ENCODE measurements around the gene ALG13.
A peak's percentile ranks its signal among the peaks of the same experiment; 100 is the strongest.
"Not testable (repeated sequence)": the region's sequence is repeated elsewhere in the genome, so short reads cannot be mapped to it uniquely, and the experiment has no call there.

The ALG13 gene

DNA sequence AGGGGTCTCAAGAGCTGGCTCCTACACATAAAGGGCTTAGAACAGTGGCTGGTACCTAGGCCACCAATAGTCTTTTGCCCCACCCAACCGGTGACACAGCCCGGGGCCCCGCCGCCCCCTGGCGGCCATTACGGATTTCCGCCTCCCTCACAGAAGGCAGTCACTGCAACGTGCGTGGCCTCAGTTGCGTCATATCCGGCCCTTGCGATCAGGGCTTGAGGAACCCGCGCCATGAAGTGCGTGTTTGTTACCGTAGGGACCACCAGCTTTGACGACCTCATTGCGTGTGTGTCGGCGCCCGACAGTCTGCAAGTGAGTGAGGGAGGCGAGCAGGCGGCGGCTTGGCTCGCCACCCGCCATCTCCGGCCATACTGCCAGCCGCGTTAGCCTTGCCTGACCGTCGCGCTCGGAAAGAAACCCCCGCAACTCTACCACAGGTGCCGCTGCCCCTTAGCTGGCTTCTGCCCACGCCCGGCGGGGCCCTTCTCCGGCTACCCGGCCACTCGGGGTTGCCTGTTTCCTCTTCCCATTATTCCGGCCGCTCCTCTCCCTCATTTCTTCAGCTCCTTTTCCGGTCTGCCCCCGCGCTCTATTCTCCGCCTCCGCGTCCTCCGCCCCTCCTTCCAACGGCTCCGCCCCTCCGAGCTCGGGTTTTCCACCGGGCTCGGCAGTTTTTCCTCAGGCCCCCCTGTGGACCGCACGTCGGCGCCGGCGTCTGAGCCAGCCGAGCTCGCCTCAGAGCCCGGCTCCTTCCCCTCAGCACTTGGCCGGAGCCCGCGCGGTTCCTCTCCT, at the start of gene ALG13:
TSS of gene ALG13 (plus strand) at position 183 of the 792 bp plus-strand sequence. CDS start at position 232, 49 bp downstream.
- peaks cover 11% of the 10 kb centered on the region for H3K36me3 Mint-ChIP-seq
- peaks cover 7% of the 10 kb centered on the region for H3K4me1 Mint-ChIP-seq
- peak within 1 kb of the TSS; percentile 91 for H3K4me3 Mint-ChIP-seq
- no peaks in the 10 kb centered on the region for H3K9me3 Mint-ChIP-seq
- H3K27ac Mint-ChIP-seq, result peak within 1 kb of the TSS; percentile 99
- DNase-seq (ENCODE audit: low spot score in 2 of 2), result peak; percentile 79 to 85
- no peaks in the 10 kb centered on the region for H3K27me3 Mint-ChIP-seq
- ATAC-seq (ENCODE audit: low read depth), result peak; percentile 93

DNA sequence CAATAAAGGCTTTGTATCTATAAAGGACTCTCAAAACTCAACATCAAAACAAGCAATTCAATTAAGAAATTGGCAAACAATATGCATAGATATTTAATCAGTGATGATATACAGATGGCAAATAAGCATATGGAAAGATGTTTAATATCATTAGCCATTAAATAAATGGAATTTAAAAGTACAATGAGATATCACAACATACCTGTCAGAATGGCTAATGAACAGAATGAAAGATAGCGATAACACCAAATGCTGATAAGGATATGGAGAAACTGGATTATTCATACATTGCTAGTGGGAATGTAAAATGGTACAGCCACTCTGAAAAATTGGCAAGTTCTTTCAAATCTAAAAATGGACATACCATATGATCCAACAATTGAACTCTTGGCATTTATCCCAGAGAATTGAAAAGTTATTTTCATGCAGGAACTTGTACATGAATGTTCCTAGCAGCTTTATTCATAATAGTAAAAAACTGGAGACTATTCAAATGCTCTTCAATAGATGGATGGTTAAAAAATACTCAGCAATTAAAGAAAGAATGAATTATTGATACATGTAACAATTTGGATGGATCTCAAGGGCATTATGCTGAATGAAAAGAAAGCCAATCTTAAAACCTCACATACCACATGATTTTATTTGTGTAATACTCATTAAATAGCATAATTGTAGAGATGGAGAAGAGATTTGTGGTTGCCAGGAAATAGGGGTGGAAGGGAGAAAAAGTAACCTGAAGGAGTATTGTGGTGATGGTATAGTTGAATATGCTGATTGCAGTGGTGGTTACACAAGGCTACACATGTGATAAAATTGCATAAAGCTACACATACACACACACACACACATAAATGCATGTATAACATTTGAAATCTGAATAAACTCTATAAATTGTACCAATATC, 45.9 kb upstream of the ALG13 start:
- no peaks in the 10 kb centered on the region for H3K36me3 Mint-ChIP-seq
- no peaks in the 10 kb centered on the region for H3K9me3 Mint-ChIP-seq
- no peak for DNase-seq (ENCODE audit: low spot score in 2 of 2)
- H3K27me3 Mint-ChIP-seq, result peaks cover 3% of the 10 kb centered on the region
- no peak overlapping the region for H3K4me3 Mint-ChIP-seq
- no peaks in the 10 kb centered on the region for H3K4me1 Mint-ChIP-seq
- ATAC-seq (ENCODE audit: low read depth), result no peak
- H3K27ac Mint-ChIP-seq, result no peak overlapping the region

DNA sequence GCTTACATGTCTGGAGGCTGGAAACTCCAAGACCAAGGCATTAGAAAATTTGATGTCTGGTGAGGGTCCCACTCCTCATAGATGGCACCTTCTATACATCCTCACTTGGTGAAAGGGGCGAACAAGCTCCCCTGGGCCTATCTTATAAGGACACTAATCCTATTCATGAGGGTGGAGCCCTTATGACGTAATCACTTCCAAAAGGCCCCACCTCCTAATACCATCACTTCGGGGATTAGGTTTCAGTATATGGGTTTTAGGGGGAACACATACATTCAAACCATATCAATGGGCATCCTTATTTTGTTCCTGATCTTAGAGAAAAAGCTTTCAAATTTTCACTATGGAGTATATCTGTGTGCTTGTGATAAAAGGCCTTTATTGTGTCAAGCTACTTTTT, 39.0 kb upstream of the ALG13 start:
- Mint-ChIP-seq H3K4me3 (no peak overlapping the region), H3K27me3 (peaks cover 2% of the 10 kb centered on the region), H3K9me3 (no peaks in the 10 kb centered on the region), H3K27ac (no peak overlapping the region), H3K4me1 (no peaks in the 10 kb centered on the region), H3K36me3 (no peaks in the 10 kb centered on the region)
- no peak for DNase-seq (ENCODE audit: low spot score in 2 of 2)
- no peak for ATAC-seq (ENCODE audit: low read depth)

DNA sequence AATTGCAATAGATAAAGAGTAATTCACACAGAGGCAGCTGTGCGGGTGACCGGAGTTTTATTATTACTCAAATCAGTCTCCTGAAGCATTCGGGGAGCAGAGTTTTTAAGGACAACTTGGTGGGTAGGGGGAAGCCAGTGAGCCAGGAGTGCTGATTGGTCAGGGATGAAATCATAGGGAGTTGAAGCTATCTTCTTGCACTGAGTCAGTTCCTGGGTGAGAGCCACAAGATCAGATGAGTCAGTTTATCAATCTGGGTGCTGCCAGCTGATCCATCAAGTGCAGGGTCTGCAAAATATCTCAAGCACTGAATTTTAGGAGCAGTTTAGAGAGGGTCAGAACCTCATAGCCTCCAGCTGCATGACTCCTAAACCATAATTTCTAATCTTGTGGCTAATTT, 35.8 kb upstream of the ALG13 start:
- not testable (repeated sequence) for H3K36me3 Mint-ChIP-seq; H3K27ac Mint-ChIP-seq; H3K4me1 Mint-ChIP-seq; ATAC-seq (ENCODE audit: low read depth); H3K9me3 Mint-ChIP-seq; DNase-seq (ENCODE audit: low spot score in 2 of 2); H3K4me3 Mint-ChIP-seq; H3K27me3 Mint-ChIP-seq

DNA sequence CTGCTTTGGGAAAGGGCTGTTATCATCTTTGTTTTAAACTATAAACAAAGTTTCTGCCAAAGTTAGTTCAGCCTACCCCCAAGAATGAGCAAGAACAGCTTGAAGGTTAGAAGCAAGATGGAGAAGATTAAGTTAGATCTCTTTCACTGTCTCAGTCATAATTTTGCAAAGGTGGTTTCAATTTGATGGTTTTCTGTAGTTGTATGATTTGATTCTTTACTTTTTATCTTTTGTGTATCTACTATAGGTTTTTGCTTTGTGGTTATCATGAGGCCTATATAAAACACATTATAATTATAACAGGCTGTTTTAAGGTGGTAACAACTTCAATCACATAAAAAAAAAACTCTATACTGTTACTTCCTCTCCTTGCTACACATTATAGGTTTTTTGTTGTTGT, 35.4 kb upstream of the ALG13 start:
- Mint-ChIP-seq H3K27me3 (no peaks in the 10 kb centered on the region), H3K4me1 (no peaks in the 10 kb centered on the region), H3K9me3 (no peaks in the 10 kb centered on the region), H3K36me3 (peaks cover 3% of the 10 kb centered on the region), H3K4me3 (no peak overlapping the region), H3K27ac (no peak overlapping the region)
- ATAC-seq (ENCODE audit: low read depth) (no peak), DNase-seq (ENCODE audit: low spot score in 2 of 2) (no peak)

DNA sequence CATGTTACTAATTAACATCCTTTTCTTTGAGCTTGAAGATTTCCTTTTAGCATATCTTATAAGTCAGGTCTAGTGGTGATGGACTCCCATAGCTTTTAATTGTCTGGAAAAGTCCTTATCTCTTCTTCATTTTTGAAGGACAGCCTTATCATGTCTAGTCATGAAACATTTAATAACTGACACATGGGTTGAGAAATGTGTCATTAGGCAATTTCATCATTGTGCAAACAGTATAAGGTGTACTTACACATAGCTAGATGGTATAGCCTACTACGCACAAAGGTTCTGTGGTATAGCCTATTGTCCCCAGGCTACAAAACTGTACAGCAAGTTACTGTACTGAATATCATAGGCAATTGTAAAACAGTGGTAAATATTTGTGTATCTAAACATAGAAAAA, 34.5 kb upstream of the ALG13 start:
- DNase-seq (ENCODE audit: low spot score in 2 of 2) (no peak), ATAC-seq (ENCODE audit: low read depth) (no peak)
- Mint-ChIP-seq H3K27me3 (no peaks in the 10 kb centered on the region), H3K4me1 (no peaks in the 10 kb centered on the region), H3K36me3 (peaks cover 3% of the 10 kb centered on the region), H3K9me3 (no peaks in the 10 kb centered on the region), H3K27ac (no peak overlapping the region), H3K4me3 (no peak overlapping the region)

DNA sequence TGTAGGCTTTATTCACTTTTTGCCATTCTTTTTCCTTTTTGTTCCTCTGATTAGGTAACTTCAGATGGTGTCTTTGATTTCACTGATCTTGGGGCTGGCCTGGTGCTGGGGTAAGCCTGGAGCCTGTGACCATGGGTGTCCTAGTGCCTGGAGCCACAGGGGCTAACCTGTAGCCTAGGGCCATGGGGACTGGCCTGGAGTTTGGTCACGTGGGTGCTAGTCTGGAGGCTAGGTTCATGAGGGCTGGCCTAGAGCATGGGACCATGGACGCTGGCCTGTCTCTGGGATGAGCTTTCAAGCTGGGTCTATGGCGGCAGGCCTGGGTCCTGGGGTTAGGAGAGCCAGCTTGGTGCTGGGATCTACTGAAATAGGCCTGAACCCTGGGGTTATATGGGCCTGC, 32.2 kb upstream of the ALG13 start:
- Mint-ChIP-seq H3K27ac (no peak overlapping the region), H3K4me3 (no peak overlapping the region), H3K4me1 (no peaks in the 10 kb centered on the region), H3K36me3 (peaks cover 3% of the 10 kb centered on the region), H3K9me3 (no peaks in the 10 kb centered on the region), H3K27me3 (no peaks in the 10 kb centered on the region)
- ATAC-seq (ENCODE audit: low read depth) (no peak), DNase-seq (ENCODE audit: low spot score in 2 of 2) (no peak)

DNA sequence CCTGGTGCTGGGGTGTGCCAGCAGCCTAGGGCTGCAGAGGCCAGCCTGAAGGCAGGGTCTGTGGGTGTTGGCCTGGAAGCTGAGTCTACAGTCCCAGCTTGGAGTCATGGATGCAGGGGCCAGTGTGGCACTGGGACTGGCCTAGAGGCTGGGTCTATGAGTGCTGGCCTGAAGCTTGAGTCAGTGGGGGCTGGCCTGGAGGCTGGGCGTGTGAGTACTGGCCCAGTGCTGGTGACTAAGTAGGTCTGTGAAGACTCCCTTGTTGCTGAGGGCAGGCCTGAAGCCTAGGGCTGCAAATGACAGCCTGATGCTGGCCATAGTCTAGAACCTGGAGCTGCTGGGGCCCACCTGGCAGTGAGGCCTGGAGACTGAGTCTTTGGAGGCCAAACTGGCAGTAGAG, 31.3 kb upstream of the ALG13 start:
- H3K27me3 Mint-ChIP-seq, result no peaks in the 10 kb centered on the region

DNA sequence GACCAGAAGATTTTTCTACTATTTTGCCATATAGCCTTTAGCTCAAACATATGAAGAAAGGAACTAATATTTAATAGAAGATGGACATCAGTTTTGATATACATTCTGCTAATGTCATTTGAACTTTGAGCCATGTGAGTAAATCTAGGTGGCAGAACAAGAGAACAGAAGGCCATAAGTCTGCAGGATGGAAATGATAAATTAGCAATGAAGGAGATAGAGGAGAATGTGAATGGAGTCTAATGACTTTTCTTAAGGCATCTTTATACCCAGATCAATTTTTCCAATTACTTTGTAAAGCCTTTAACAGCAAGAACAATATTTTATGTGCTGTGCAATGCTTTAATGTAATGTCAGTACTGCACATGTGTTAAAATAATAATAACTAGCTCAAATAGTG, 30.1 kb upstream of the ALG13 start:
- Mint-ChIP-seq H3K27ac (no peak overlapping the region), H3K36me3 (peaks cover 3% of the 10 kb centered on the region), H3K4me3 (no peak overlapping the region), H3K27me3 (no peaks in the 10 kb centered on the region), H3K9me3 (no peaks in the 10 kb centered on the region), H3K4me1 (no peaks in the 10 kb centered on the region)
- no peak for DNase-seq (ENCODE audit: low spot score in 2 of 2)
- no peak for ATAC-seq (ENCODE audit: low read depth)

More for the DNA sequence above, 31.3 kb upstream of the ALG13 start:
- Mint-ChIP-seq H3K4me1 (no peaks in the 10 kb centered on the region), H3K27ac (no peak overlapping the region), H3K4me3 (no peak overlapping the region), H3K9me3 (no peaks in the 10 kb centered on the region), H3K36me3 (peaks cover 3% of the 10 kb centered on the region)
- DNase-seq (ENCODE audit: low spot score in 2 of 2) (no peak), ATAC-seq (ENCODE audit: low read depth) (no peak)

DNA sequence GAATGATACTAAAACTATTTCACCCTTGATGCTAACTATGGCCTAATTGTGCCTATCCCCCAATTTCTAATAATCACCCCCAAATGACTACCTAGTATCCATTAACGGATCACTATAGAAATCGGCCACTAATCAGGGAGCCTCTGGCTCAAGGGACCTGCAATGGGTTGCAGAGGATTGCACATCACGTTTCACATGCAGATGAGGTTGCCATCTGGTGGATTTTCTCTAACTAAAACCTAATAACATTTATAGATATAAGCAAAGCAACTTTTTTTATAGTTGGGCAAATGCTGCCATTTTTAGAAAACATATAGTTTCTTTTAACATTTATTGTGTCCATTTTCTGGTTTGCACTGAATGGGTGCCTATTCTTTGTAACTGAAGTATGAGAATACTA, 28.3 kb upstream of the ALG13 start:
- no peaks in the 10 kb centered on the region for H3K27me3 Mint-ChIP-seq
- H3K27ac Mint-ChIP-seq, result no peak overlapping the region

DNA sequence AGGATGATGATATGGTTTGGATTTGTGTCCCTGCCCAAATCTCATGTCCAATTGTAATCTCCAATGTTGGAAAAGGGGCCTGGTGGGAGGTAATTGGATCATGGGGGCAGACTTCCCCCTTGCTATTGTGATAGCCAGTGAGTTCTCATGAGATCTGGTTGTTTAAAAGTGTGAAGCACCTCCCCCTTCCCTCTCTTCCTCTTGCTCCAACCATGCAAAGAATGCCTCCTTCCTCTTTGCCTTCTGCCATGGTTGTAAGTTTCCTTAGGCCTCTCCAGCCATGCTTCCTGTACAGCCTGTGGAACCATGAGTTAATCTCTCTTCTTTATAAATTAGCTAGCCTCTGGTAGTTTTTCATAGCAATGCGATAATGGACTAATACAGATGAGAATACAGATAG, 19.7 kb upstream of the ALG13 start:
- no peak overlapping the region for H3K4me3 Mint-ChIP-seq
- peaks cover 8% of the 10 kb centered on the region for H3K4me1 Mint-ChIP-seq
- no peak overlapping the region for H3K27ac Mint-ChIP-seq

More for the DNA sequence above, 28.3 kb upstream of the ALG13 start:
- Mint-ChIP-seq H3K36me3 (peaks cover 3% of the 10 kb centered on the region), H3K9me3 (no peaks in the 10 kb centered on the region), H3K4me3 (no peak overlapping the region), H3K4me1 (no peaks in the 10 kb centered on the region)
- DNase-seq (ENCODE audit: low spot score in 2 of 2) (no peak), ATAC-seq (ENCODE audit: low read depth) (no peak)

DNA sequence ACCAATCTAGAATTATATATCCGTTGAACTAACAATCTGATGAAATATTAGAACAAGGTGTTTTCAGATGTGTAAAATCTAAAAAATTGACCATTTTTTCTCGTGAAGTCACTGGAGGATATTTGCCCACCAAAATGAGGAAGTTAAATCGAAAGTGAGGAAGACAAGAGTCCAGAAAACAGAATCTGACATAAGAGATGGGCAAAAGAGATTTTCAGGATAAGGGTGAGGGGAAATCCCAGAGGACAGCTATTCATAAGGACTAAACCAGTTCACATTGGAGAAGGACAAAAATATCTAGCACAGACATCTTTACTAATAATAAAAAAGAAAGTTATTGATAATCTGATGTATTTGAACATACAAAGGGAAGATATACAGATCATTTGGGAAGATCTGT, 18.7 kb upstream of the ALG13 start:
- Mint-ChIP-seq H3K4me1 (peaks cover 8% of the 10 kb centered on the region), H3K9me3 (no peaks in the 10 kb centered on the region), H3K27ac (no peak overlapping the region), H3K27me3 (no peaks in the 10 kb centered on the region), H3K4me3 (no peak overlapping the region), H3K36me3 (no peaks in the 10 kb centered on the region)
- ATAC-seq (ENCODE audit: low read depth) (no peak), DNase-seq (ENCODE audit: low spot score in 2 of 2) (no peak)

More for the DNA sequence above, 19.7 kb upstream of the ALG13 start:
- DNase-seq (ENCODE audit: low spot score in 2 of 2), result no peak
- Mint-ChIP-seq H3K9me3 (no peaks in the 10 kb centered on the region), H3K27me3 (no peaks in the 10 kb centered on the region), H3K36me3 (no peaks in the 10 kb centered on the region)
- no peak for ATAC-seq (ENCODE audit: low read depth)

DNA sequence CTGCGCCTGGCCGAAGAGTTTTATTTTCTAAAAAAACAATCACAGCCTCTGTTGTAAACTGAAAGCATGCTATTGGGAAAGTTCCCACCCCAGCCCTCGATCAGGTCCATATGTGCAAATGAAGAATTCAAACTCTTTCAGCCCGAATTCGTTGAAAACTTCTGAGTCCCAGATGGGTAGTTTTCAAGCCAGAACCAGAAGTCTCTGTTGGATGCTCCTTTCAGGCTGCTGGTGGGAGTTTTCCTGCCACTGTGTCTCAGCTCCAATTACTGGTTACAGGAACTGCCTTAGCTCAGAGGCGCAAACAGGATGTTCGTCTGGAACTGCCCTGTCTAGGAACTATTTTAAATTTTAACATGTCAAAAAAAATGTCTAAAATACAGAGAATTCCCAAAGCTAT, 9.3 kb upstream of the ALG13 start:
- DNase-seq (ENCODE audit: low spot score in 2 of 2), result no peak
- Mint-ChIP-seq H3K36me3 (no peaks in the 10 kb centered on the region), H3K4me1 (no peaks in the 10 kb centered on the region), H3K27me3 (no peaks in the 10 kb centered on the region), H3K27ac (no peak overlapping the region), H3K4me3 (no peak overlapping the region), H3K9me3 (no peaks in the 10 kb centered on the region)
- no peak for ATAC-seq (ENCODE audit: low read depth)

DNA sequence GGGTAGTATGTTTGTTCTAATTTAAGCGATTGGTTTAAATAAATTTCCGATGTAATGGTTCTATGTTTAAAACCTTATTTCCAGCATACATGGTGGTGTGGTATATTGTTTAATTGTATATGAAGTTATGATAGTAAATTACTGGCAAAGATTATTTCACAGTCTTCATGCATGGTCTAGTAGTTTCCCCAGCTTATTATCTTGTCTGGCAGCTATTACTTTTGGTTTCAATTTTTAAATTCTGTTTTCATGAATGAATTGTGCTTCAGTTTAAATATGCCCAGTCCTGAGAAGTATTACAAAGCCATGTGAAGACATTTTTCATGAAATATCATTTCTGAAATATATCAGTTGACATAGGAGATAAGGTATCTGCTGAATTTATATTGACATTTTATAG, 6.3 kb downstream of the ALG13 start:
- Mint-ChIP-seq H3K4me3 (no peak overlapping the region), H3K9me3 (no peaks in the 10 kb centered on the region), H3K27ac (no peak overlapping the region), H3K4me1 (peaks cover 7% of the 10 kb centered on the region), H3K36me3 (peaks cover 21% of the 10 kb centered on the region), H3K27me3 (no peaks in the 10 kb centered on the region)
- ATAC-seq (ENCODE audit: low read depth), result no peak
- no peak for DNase-seq (ENCODE audit: low spot score in 2 of 2)

Data from memory B cell (primary cell).